Thoracic aorta (tissue), 2 donors: ENCODE measurements around the gene KIAA2012. TPM values are rescaled to one million over a fixed set of nuclear protein-coding genes. Genes with fewer than 3 reads are reported as not detected.

Experiments used
- ATAC-seq: fragments of 150-250 bp; one replicate; pipeline ENCODE4 v1.8.0; 2017; ENCODE audit warnings: low read depth; ENCODE audit not compliant: insufficient number of reproducible peaks, low FRiP score
- DNase-seq: peaks from one replicate; pipeline ENCODE4 v3.0.0-alpha.2; 2020; ENCODE audit warnings: low spot score
- H3K27ac ChIP-seq, 2 donors: fragments of 200-600 bp; sonication (generic); 1 replicate in 1 of 2; 2 replicates in 1 of 2; pipeline ENCODE4 v1.5.1; 2016; ENCODE audit warnings: mild to moderate bottlenecking in 2 of 2, moderate library complexity in 2 of 2
- H3K27me3 ChIP-seq: fragments of 200-600 bp; sonication (generic); replicated peaks from 2 replicates; pipeline ENCODE4 v1.6.0; 2016; ENCODE audit warnings: mild to moderate bottlenecking; ENCODE audit not compliant: insufficient read depth
- H3K36me3 ChIP-seq: fragments of 200-600 bp; sonication (generic); one replicate; pipeline ENCODE4 v1.5.1; 2016
- H3K4me1 ChIP-seq, 2 donors: fragments of 200-600 bp; sonication (generic); 1 replicate in 1 of 2; 2 replicates in 1 of 2; pipeline versions ENCODE4 v1.5.1 to v1.6.0; 2016; ENCODE audit warnings: low read depth in 2 of 2, mild to moderate bottlenecking in 1 of 2; ENCODE audit not compliant: control insufficient read depth in 1 of 2
- H3K4me3 ChIP-seq: fragments of 200-600 bp; sonication (generic); 2 replicates; pipeline ENCODE4 v1.5.1; 2016; ENCODE audit warnings: mild to moderate bottlenecking
- H3K9me3 ChIP-seq: fragments of 200-600 bp; sonication (generic); 2 replicates; pipeline ENCODE4 v1.5.1; 2016
- total RNA-seq, 2 donors: library from RNA; depleted of rRNA; stranded (reverse); fragments of >200 nt; gene quantifications; one replicate each; pipeline versions ENCODE4 v1.1.0 to v1.2.3, GENCODE V29; 2016
- TF ChIP-seq, protein P1 (sequence below): fragments of 200-600 bp; sonication (generic); IDR thresholded peaks from one replicate; pipeline ENCODE4 v1.5.1; 2019; ENCODE audit warnings: antibody characterized with exemption

The KIAA2012 gene
- total RNA-seq, 2 donors from 2014 or later, result not detected

GRCh38 chr2:202194418-202194817 lies 121.4 kb downstream of the KIAA2012 start:
- no peak overlapping the region for H3K27ac ChIP-seq
- H3K9me3 ChIP-seq, result no peaks in the 10 kb centered on the region
- ATAC-seq (no peak), DNase-seq (no peak)
- no peaks in the 10 kb centered on the region for H3K27me3 ChIP-seq
- H3K36me3 ChIP-seq, result no peaks in the 10 kb centered on the region
- no peaks in the 10 kb centered on the region for H3K4me1 ChIP-seq
- TF ChIP-seq, protein P1, sequence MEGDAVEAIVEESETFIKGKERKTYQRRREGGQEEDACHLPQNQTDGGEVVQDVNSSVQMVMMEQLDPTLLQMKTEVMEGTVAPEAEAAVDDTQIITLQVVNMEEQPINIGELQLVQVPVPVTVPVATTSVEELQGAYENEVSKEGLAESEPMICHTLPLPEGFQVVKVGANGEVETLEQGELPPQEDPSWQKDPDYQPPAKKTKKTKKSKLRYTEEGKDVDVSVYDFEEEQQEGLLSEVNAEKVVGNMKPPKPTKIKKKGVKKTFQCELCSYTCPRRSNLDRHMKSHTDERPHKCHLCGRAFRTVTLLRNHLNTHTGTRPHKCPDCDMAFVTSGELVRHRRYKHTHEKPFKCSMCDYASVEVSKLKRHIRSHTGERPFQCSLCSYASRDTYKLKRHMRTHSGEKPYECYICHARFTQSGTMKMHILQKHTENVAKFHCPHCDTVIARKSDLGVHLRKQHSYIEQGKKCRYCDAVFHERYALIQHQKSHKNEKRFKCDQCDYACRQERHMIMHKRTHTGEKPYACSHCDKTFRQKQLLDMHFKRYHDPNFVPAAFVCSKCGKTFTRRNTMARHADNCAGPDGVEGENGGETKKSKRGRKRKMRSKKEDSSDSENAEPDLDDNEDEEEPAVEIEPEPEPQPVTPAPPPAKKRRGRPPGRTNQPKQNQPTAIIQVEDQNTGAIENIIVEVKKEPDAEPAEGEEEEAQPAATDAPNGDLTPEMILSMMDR, result no peak
- H3K4me3 ChIP-seq, result no peak overlapping the region

GRCh38 chr2:202196727-202197126 lies 123.7 kb downstream of the KIAA2012 start:
- Histone ChIP-seq H3K27ac (no peak overlapping the region), H3K36me3 (no peaks in the 10 kb centered on the region), H3K4me1 (no peaks in the 10 kb centered on the region), H3K27me3 (no peaks in the 10 kb centered on the region), H3K9me3 (no peaks in the 10 kb centered on the region), H3K4me3 (no peak overlapping the region)
- ATAC-seq (no peak), DNase-seq (no peak)
- TF ChIP-seq, protein P1, result no peak

DNA sequence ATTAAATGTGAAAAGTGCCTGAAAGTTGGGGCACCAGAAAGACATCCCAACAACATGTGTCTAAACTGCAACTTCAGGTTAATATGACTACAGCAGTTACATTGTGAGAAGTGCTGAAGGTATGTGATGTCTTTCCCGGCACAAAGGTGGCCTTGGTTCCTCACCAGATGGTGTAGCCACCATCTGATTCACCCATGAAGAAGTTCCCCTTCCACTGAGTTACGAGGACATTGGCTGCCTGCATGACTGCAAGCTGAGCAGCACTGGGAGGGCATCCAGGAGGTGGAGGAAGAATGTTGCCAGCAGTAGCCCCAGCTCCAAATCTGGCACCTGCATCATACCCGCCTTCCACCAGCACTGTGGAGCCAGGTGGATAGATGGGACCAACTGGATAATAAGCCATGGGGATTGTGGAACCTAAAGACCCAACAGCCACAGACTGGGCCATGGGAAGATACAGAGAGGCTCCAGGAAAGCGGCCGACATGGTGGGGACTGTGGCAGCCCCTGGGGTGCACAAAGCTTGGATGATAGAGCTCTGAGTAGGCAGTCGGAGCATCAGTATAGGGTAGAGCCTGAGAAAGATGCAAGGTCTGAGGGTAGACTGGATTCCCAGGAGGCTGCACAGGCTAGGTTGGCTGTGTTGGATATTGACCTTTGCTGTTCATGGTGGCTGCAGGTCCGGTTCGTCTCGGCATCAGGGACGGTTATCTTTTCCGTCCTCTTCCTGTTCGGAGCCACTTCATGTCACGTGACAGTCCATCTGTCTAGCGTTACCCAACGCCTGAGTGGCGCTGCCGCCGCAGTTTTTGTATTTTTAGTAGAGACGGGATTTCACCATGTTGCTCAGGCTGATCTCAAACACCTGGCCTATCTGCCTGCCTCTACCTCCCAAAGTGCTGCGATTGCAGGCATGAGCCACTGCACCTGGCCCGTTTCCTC lies 128.4 kb downstream of the KIAA2012 start:
- no peak overlapping the region for H3K4me3 ChIP-seq
- no peaks in the 10 kb centered on the region for H3K36me3 ChIP-seq
- H3K4me1 ChIP-seq, result no peaks in the 10 kb centered on the region
- H3K27ac ChIP-seq, result no peak overlapping the region
- no peaks in the 10 kb centered on the region for H3K27me3 ChIP-seq
- TF ChIP-seq, protein P1, result no peak
- no peaks in the 10 kb centered on the region for H3K9me3 ChIP-seq
- DNase-seq (no peak), ATAC-seq (no peak)

- Histone ChIP-seq H3K9me3 (no peaks in the 10 kb centered on the region), H3K27me3 (no peaks in the 10 kb centered on the region), H3K4me3 (no peak overlapping the region), H3K27ac (no peak overlapping the region), H3K36me3 (peaks cover 10% of the 10 kb centered on the region), H3K4me1 (no peaks in the 10 kb centered on the region)
- no peak for DNase-seq
- no peak for ATAC-seq
- TF ChIP-seq, protein P1, result no peak
Measured at GRCh38 chr2:202203348-202203747, 130.3 kb downstream of the KIAA2012 start.

DNA sequence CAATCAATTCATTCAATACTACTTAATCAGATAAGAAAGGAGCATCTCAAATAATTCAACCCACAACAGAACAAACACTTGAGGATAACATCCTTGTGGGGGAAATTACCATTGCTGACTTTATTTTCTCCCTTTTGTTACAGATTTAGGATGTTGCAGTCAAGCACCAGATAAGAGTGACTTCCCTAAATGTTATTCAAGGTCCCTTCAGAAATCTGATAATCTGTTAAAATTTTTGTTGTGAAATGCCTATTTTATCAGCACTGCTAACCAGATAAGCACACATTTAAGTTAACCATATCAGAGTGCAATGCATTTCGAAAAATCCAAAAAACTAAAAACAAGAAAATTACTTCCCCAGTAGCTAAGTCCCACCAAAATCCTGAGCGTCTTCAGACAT lies 131.8 kb downstream of the KIAA2012 start:
- H3K27ac ChIP-seq, result no peak overlapping the region
- TF ChIP-seq, protein P1, result no peak
- no peaks in the 10 kb centered on the region for H3K9me3 ChIP-seq
- H3K36me3 ChIP-seq, result peaks cover 10% of the 10 kb centered on the region
- no peaks in the 10 kb centered on the region for H3K4me1 ChIP-seq
- ATAC-seq (no peak), DNase-seq (no peak)
- H3K4me3 ChIP-seq, result no peak overlapping the region
- no peaks in the 10 kb centered on the region for H3K27me3 ChIP-seq
